ENCODE measurements around the gene TLR8.
A peak's percentile ranks its signal among the peaks of the same experiment; 100 is the strongest.
"Not testable (repeated sequence)": the region's sequence is repeated elsewhere in the genome, so short reads cannot be mapped to it uniquely, and the experiment has no call there.

TLR8 gene

DNA sequence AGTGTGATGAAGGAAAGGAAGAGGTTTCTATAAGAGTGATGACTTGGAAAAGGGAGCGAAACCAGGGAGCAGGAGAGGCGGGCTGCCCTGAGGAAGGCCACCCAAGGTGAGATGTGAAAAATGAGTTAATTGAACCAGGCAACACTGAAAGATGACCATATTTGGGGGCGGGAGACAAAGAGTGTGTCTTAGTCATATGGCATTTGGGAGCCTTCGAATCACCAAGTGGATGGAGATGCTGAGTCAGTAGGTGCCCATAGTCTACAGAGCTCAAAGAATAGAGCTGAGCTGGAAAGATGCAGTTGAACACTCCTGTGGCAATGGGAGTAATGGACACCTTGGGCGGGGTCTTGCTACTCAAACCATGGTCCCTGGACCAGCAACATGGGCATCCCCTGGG, 8.3 kb upstream of the TLR8 start:
- DNase-seq (ENCODE audit: low spot score), result peak; percentile 13

DNA sequence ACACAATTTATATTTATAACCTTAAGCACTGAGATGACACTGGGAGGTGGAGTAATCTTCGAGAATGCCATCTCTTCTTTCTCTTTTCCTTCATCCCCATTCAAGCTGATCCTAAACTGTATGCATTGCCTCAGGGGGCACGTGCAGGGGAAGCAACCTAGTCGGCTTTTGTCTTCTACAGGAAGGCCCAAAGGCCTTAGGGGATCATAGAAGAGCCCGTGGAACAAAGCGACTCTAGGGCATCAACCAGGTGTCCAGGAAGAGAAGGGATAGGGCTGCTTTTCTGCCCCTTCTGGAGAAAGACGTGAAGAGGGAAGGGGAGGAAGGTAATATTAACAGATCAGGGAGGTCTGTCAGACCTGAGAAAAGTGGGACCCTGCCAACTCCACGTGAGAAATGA, 6.9 kb upstream of the TLR8 start:
- DNase-seq (ENCODE audit: low spot score), result no peak

DNA sequence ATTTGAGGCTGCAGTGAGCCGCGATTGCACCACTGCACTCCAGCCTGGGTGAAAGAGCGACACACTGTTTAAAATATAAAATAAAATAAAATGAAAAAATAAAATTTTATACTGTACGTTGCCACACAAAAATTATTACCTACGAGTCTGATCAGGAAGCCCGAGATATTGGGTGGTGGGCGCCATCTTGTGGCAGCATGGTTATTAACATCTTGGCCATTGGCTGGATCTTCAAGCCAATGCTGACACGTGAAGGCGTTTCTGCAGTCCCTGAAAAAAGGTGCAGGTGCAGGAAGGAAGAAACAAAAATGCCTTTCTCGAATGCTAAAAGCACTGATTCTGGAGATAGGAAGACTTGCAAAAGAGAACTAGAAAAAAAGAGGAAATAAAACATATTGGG, 4.9 kb upstream of the TLR8 start:
- peak; percentile 56 for DNase-seq (ENCODE audit: low spot score)

DNA sequence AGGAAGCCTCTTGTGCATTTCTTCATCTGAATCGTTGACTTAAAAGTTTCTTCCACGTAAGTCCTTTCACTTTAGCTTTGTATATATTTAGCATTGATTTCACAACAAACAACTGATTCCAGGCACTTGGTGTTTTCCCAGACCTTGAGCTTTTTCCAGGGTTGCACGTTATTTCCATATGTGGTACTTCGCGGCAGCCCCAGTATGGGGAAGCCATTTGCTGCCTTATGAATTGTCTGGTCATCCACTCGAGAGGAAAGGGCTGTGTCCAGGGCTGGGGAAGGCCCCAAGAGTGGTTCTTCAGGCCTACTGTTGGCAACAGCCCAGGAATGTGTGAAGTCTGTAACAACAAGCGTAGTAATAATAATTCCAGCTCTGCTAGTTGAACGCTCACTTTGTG, 2.8 kb upstream of the TLR8 start:
- no peak for DNase-seq (ENCODE audit: low spot score)

DNA sequence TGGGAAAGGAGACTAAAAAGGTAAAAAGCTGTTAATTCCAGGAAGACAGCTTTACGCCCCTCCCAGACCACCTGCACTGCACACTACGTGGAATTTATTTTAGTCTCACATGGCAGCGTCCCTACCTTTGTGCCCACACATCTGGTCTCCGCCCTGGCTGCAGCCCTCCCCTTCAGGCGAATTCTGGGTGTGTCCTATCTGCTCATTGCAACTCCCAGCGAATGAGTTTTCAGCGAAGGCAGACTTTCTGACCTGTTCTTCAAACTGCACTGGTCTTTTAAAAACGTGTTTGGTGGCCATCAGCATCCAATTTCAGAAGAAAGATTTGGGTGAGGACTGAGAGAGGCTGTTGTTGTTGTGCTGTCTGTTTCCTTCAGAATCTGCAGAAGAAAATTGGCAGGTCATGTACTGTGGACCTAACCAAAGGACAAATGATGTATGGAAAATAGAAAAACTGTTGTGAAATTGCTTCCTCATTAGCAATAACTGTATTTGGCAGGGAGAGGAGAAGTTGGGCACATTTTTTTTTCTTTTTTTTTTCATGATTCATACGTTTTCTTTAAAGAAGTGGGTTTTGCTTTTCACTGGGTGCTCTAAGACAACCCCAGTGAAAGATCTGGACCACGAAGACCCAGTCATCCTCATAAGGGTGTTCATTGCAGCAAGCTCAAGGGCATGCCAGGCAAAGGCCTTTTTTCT, 4.2 kb downstream of the TLR8 start:
- DNase-seq (ENCODE audit: low spot score), result no peak

DNA sequence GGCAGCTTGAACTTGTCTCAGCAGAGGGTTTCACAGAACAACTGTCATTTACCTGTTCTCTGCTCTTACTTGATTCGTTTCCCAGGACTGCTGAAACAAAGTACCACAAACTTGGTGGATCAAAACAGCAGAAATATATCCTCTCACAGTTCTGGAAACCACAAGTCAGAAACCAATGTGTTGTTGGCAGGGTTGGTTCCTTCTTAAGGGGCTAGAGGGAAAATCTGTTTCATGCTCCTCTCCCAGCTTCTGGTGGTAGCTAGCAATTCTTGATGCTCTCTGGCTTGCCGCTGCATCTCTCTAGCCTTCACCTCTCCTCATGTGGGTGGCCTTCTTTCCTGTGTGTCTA, 4.7 kb downstream of the TLR8 start:
- no peak for DNase-seq (ENCODE audit: low spot score)

DNA sequence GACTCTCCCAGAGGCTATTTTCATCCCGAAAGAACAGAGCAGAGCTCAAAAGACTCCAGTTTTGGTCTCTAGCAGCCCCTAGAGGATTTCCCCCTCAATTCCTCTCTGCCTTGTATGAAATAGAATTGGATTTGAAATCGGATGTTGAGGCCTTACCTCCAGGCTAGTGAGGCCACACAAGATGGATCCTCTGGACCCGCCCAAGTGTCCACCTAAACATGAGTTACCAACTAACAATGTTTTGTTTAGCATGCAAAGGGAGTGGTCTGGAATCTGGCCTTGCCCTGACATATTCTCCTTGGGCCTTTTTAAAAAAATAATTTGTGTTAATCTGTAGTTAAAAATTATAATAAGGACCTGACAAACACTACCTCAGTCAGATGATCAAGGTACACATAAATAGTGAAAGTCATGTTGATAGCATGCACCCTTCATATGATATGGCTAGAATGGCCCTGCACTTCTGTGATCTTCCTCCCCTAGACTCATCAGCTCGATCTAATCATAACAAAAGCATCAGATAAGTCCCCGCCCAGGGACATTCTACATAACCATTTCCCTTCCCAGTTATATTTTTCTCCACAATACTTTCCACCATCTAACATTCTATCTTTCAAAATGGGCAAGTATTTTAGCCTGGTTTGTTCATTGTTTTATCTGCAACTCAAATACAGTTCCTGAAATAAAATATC, 6.5 kb downstream of the TLR8 start:
- DNase-seq (ENCODE audit: low spot score), result no peak

DNA sequence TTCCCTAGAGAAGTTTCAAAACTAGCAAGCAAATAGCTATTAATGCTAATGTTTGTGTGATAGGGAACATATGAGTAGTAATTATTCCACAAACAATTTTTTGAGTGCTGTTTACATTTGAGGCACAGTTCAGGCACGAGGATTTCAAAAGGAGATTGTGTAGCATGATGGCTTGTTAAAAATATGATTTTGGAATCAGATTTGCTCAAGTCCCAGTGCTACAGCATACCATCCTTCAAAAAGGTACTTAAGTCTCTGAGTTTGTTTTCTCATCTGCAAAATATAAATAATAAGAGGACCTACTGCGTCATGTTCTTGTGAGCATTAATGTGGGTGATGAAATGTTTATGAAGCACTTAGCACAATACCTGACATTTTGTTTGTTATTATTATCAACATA, 11.3 kb downstream of the TLR8 start:
- DNase-seq (ENCODE audit: low spot score), result no peak

DNA sequence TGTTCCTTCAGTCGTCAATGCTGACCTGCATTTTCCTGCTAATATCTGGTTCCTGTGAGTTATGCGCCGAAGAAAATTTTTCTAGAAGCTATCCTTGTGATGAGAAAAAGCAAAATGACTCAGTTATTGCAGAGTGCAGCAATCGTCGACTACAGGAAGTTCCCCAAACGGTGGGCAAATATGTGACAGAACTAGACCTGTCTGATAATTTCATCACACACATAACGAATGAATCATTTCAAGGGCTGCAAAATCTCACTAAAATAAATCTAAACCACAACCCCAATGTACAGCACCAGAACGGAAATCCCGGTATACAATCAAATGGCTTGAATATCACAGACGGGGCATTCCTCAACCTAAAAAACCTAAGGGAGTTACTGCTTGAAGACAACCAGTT, 12.6 kb downstream of the TLR8 start:
- no peak for DNase-seq (ENCODE audit: low spot score)

DNA sequence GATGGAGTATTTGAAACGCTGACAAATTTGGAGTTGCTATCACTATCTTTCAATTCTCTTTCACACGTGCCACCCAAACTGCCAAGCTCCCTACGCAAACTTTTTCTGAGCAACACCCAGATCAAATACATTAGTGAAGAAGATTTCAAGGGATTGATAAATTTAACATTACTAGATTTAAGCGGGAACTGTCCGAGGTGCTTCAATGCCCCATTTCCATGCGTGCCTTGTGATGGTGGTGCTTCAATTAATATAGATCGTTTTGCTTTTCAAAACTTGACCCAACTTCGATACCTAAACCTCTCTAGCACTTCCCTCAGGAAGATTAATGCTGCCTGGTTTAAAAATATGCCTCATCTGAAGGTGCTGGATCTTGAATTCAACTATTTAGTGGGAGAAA, 13.2 kb downstream of the TLR8 start:
- DNase-seq (ENCODE audit: low spot score), result no peak

DNA sequence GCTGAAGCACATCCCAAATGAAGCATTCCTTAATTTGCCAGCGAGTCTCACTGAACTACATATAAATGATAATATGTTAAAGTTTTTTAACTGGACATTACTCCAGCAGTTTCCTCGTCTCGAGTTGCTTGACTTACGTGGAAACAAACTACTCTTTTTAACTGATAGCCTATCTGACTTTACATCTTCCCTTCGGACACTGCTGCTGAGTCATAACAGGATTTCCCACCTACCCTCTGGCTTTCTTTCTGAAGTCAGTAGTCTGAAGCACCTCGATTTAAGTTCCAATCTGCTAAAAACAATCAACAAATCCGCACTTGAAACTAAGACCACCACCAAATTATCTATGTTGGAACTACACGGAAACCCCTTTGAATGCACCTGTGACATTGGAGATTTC, 14.6 kb downstream of the TLR8 start:
- DNase-seq (ENCODE audit: low spot score), result no peak

DNA sequence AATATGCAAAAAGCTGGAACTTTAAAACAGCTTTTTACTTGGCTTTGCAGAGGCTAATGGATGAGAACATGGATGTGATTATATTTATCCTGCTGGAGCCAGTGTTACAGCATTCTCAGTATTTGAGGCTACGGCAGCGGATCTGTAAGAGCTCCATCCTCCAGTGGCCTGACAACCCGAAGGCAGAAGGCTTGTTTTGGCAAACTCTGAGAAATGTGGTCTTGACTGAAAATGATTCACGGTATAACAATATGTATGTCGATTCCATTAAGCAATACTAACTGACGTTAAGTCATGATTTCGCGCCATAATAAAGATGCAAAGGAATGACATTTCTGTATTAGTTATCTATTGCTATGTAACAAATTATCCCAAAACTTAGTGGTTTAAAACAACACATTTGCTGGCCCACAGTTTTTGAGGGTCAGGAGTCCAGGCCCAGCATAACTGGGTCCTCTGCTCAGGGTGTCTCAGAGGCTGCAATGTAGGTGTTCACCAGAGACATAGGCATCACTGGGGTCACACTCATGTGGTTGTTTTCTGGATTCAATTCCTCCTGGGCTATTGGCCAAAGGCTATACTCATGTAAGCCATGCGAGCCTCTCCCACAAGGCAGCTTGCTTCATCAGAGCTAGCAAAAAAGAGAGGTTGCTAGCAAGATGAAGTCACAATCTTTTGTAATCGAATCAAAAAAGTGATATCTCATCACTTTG, 15.6 kb downstream of the TLR8 start:
- DNase-seq (ENCODE audit: low spot score), result no peak

DNA sequence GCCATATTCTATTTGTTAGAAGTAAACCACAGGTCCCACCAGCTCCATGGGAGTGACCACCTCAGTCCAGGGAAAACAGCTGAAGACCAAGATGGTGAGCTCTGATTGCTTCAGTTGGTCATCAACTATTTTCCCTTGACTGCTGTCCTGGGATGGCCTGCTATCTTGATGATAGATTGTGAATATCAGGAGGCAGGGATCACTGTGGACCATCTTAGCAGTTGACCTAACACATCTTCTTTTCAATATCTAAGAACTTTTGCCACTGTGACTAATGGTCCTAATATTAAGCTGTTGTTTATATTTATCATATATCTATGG, 16.1 kb downstream of the TLR8 start:
- DNase-seq (ENCODE audit: low spot score), result no peak

DNA sequence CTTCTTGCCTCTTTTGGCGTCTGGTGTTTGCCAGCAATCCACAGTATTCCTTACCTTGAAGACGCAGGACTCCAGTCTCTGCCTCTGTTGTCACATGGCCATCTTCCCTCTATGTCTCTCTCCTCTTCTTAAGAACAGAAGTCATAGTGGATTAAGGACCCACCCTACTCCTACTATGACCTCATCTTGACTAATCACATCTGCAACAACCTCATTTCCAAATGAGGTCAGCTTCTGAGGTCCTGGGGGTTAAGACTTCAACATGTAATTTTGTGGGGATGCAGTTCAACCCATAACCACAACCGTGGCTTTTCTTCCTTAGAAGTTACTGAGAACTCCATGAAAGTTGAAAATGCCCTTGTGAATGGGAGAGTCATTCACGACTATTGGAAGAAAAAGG, 23.3 kb downstream of the TLR8 start:
- no peak for DNase-seq (ENCODE audit: low spot score)

DNA sequence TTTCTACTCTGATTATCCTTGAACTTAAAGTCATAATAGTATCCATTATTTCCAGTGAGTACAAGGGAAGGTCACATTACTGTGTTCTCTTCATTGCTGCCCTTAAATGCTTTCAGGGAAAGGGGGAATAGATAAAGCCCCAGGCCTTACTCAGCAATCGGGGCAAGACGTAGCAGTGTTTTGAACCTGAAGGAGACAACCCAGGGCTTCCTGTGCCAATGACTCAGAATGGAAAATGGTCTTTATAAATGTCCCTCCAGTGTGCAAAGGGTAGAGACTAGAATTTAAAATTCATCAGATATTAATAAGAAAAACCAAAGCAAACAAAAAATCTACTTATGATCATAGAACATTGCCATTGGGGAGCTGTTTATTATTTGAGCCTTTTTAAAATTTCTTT, 23.7 kb downstream of the TLR8 start:
- no peak for DNase-seq (ENCODE audit: low spot score)

DNA sequence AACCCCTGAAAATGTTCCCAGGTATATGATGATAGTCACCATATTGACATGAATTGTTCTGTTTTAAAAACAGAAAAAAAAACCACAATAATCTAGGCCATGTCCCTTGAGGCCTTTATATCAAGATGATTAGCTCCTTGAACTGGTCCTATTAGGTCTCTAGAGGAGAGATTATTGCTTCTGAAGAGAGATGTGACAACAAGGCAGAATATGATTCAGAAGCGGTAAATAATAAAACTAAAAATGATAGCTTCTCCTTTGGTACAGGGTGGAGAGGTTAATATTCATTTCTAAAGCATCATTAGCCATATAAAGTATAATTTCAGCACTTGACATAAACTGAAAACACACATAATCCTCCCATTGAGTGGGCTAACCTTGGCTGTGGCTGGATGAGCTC, 25.8 kb downstream of the TLR8 start:
- DNase-seq (ENCODE audit: low spot score), result no peak

DNA sequence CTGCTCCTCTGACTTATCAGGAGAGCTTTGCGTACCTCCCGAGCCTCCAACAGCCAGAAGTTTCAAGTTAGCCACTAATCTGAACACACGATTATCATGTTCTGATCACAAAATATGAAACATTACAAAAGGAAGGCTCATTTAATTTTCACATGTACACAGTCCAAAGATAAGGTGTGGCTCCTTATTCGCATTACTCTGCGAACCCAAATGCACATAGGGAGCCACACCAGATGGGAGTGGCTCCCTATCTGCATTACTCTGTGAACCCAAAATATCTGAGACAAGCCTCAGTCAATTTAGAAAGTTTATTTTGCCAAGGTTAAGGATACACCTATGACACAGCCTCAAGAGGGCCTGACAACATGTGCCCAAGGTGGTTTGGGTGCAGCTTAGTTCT, 28.4 kb downstream of the TLR8 start:
- no peak for DNase-seq (ENCODE audit: low spot score)

DNA sequence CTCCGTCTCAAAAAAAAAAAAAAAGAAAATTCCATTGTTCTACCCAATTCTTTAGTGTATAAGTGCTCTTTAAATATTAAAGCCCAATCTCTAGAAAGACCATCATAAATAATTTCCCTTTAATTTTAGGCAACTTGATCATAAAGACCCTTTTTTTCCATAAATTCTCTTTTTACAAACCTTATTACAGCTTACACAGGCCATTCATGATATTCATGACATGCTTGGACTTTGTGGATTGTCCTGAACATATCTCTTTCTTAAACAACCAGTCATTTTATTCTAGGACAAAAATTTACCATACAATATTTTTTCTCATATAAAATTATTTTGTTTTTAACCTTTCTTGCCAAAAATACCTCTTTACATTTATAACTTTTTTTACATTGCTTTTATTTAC, 30.5 kb downstream of the TLR8 start:
- DNase-seq (ENCODE audit: low spot score), result no peak

DNA sequence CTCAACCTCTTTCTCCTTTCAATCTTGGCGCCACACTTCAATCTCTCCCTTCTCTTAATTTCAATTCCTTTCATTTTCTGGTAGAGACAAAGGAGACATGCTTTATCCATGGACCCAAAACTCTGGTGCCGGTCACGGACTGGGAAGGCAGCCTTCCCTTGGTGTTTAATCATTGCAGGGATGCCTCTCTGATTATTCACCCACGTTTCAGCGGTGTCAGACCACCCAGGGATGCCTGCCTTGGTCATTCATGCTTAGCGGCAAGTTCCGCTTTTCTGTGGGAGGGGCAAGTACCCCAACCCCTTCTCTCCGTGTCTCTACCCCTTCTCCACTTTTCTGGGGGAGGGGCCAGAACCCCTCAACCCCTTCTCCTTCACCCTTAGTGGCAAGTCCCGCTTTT, 34.1 kb downstream of the TLR8 start:
- not testable (repeated sequence) for DNase-seq (ENCODE audit: low spot score)

DNA sequence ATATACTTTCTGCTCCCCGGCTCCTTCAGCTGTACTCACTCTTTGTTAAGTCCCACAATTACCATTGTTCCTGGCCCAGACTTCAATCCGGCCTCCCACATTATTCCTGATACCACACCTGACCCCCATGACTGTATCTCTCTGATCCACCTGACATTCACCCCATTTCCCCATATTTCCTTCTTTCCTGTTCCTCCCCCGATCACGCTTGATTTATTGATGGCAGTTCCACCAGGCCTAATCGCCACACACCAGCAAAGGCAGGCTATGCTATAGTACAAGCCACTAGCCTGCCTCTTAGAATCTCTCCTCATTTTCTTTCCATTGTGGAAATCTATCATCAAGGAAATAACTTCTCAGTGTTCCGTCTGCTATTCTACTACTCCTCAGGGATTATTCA, 37.2 kb downstream of the TLR8 start:
- not testable (repeated sequence) for DNase-seq (ENCODE audit: low spot score)

DNA sequence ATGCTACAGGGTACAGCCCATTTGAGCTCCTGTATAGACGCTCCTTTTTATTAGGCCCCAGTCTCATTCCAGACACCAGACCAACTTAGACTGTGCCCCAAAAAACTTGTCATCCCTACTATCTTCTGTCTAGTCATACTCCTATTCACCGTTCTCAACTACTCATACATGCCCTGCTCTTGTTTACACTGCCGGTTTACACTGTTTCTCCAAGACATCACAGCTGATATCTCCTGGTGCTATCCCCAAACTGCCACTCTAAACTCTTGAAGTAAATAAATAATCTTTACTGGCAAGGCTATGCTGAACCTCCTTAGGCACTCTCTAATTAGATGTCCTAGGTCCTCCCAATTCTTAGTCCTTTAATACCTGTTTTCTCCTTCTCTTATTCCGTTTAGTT, 38.0 kb downstream of the TLR8 start:
- DNase-seq (ENCODE audit: low spot score), result not testable (repeated sequence)

DNA sequence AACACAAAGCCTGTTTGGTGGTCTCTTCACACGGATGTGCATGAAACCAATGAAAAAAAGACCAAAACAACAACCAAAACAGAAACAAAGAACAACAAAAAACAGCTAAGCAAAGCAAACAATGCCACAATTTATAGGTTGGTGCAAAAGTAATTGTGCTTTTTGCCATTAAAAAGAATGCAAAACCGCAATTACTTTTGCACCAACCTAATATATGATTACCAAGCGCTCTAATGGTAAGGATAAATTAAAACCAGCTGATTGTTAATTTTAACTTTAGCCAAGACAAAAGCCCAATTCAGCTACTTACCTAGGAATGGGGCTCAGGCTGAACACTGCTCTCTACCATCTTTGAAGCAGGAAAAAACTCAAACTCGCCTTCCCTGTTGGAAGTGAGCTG, 39.1 kb downstream of the TLR8 start:
- no peak for DNase-seq (ENCODE audit: low spot score)

DNA sequence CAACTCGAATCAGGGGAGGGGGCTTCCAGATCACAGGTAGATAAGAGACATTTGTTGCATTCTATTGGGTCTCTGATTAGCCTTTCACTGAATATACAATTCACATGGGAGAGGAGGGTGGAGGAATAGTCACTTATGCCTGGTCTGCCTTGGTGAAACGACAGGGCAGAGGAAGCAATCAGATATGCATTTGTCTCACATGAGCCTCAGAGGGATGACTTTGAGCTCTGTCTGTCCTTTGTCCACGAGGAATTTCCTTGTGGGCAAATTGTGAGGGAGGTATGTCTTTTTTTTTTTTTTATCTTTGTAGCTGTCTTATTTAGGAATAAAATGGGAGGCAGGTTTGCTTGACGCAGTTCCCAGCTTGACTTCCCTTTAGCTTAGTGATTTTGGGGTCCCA, 40.0 kb downstream of the TLR8 start:
- DNase-seq (ENCODE audit: low spot score), result no peak
